Spleen (tissue), 11 donors: ENCODE data around the gene INPP4B. TPM values are rescaled to one million over a fixed set of nuclear protein-coding genes. Genes with fewer than 3 reads are reported as not detected.
A peak's percentile ranks its signal among the peaks of the same experiment; 100 is the strongest.

Experiments
- DNase-seq: peaks from one replicate; pipeline ENCODE4 v3.0.0-alpha.2; 2020
- H3K27ac ChIP-seq, 8 donors: fragments of 200-600 bp; sonication (generic) in 7 of 8; 1 replicate in 4 of 8; 2 replicates in 4 of 8; pipeline versions ENCODE4 v1.5.0 to v1.8.0; 2016 to 2021; ENCODE audit warnings: inconsistent platforms in 4 of 8, mild to moderate bottlenecking in 4 of 8, moderate library complexity in 1 of 8
- H3K27me3 ChIP-seq, 7 donors: fragments of 200-600 bp; sonication (generic) in 6 of 7; replicated peaks in 1 of 7; 1 replicate in 4 of 7; 2 replicates in 3 of 7; pipeline versions ENCODE4 v1.5.0 to v1.8.0; 2016 to 2021; ENCODE audit warnings: inconsistent platforms in 3 of 7, mild to moderate bottlenecking in 1 of 7
- H3K36me3 ChIP-seq, 6 donors: fragments of 200-600 bp; sonication (generic) in 5 of 6; 1 replicate in 4 of 6; 2 replicates in 2 of 6; pipeline versions ENCODE4 v1.5.0 to v1.8.0; 2016 to 2021; ENCODE audit warnings: inconsistent platforms in 2 of 6
- H3K4me1 ChIP-seq, 6 donors: fragments of 200-600 bp; sonication (generic) in 5 of 6; 1 replicate in 3 of 6; 2 replicates in 3 of 6; pipeline versions ENCODE4 v1.5.0 to v1.8.0; 2016 to 2021; ENCODE audit warnings: inconsistent platforms in 3 of 6
- H3K4me3 ChIP-seq, 8 donors: fragments of 200-600 bp; sonication (generic) in 7 of 8; 1 replicate in 4 of 8; 2 replicates in 4 of 8; pipeline versions ENCODE4 v1.5.0 to v1.8.0; 2016 to 2021; ENCODE audit warnings: inconsistent platforms in 4 of 8, mild to moderate bottlenecking in 4 of 8, moderate library complexity in 2 of 8
- H3K9me3 ChIP-seq, 8 donors: fragments of 200-600 bp; sonication (generic) in 7 of 8; 1 replicate in 4 of 8; 2 replicates in 4 of 8; pipeline versions ENCODE4 v1.5.0 to v1.8.0; 2016 to 2021; ENCODE audit warnings: inconsistent platforms in 4 of 8
- CTCF ChIP-seq, 11 experiments: fragments of 200-600 bp in 7 of 11; fragments of 450-650 bp in 4 of 11; sonication (generic) in 4 of 11; IDR thresholded peaks in 8 of 11; conservative IDR thresholded peaks in 3 of 11; 1 replicate in 7 of 11; 2 replicates in 4 of 11; pipeline versions ENCODE4 v1.4.0 to v1.8.0; 2016 to 2021; ENCODE audit warnings: antibody characterized with exemption in 11 of 11, inconsistent platforms in 4 of 11, mild to moderate bottlenecking in 1 of 11
- POLR2A ChIP-seq, 3 donors: fragments of 450-650 bp; IDR thresholded peaks; one replicate each; pipeline ENCODE4 v1.5.1; 2017; ENCODE audit warnings: antibody characterized with exemption in 3 of 3, mild to moderate bottlenecking in 1 of 3
- POLR2AphosphoS5 ChIP-seq, 3 donors: sonication (generic); formaldehyde crosslinking; IDR thresholded peaks; one replicate each; pipeline ENCODE4 v1.5.1; 2017; ENCODE audit warnings: antibody characterized with exemption in 3 of 3
- WGBS, 5 donors: extraction: QIAGEN DNeasy Blood & Tissue Kit in 3 of 5; methylation state at CpG; one replicate each; pipeline versions ENCODE4 v1.1.5 to v1.1.7; 2013 to 2018; 5-methylcytosine and 5-hydroxymethylcytosine counted together
- intact Hi-C: fragments of 100-400 bp; cut with DNase I; formaldehyde crosslinking; loops from one replicate; pipeline ENCODE4 v1.15.0; 2023; ENCODE audit warnings: low total_unique reads
- polyA plus RNA-seq, 3 donors: library from polyadenylated mRNA; stranded (reverse); fragments of 200-250 nt; gene quantifications; one replicate each; pipeline ENCODE4 v1.2.1, GENCODE V29; 2013
- total RNA-seq, 7 donors: library from RNA; depleted of rRNA in 3 of 7; stranded (reverse); fragments of >200 nt in 3 of 7; fragmentation: NEBNext Ultra II Directional in 4 of 7; extraction: Animal tissue kit (Norgen Biotek cat#: 25700) in 4 of 7; gene quantifications; one replicate each; pipeline versions ENCODE4 v1.1.0 to v1.2.1, GENCODE V29; 2016 to 2021
- donor health status: healthy with polysubstance abuse.
- donor health status: DM: no; HTN: no; CAD: no; lungs with moderate emphysema.
- donor health status: DM: no; HTN: no; CAD: no.
- donor health status: Bipolar disorder and iron deficiency.
- donor health status: healthy.
- donor health status: DM: no; HTN: no; CAD: no.
- donor health status: DM: yes; HTN: yes; CAD: no.

Gene INPP4B
- total and polyA plus RNA-seq, 10 donors: 0.78 to 31.6 (median 26.8) TPM

GRCh38 chr4:142705820-142706219 lies 140.3 kb downstream of the INPP4B start:
- TF ChIP-seq CTCF (IDR thresholded peaks at IDR 0.05 in 8 of 11, conservative IDR thresholded peaks at IDR 0.05 in 3 of 11) (no peak), POLR2AphosphoS5 (IDR thresholded peaks at IDR 0.05) (no peak), POLR2A (IDR thresholded peaks at IDR 0.05) (no peak)
- Histone ChIP-seq H3K4me3 (no peak overlapping the region), H3K4me1 (peaks cover 0 to 7% (median 0%) of the 10 kb centered on the region in 6 donors), H3K36me3 (no peaks in the 10 kb centered on the region), H3K27ac (peak overlapping the region in 1 of 8 donors; percentile 59), H3K9me3 (peaks cover 0 to 20% (median 4%) of the 10 kb centered on the region in 8 donors), H3K27me3 (no peaks in the 10 kb centered on the region)
- 74 to 88% (median 85%) methylated on average over 1 of the region's 1 CpG for WGBS, 5 donors
- no peak for DNase-seq
- intact Hi-C loops: no loop called here

GRCh38 chr4:142703694-142704309 lies 142.3 kb downstream of the INPP4B start:
- WGBS, 5 donors: 20 to 29% (median 23%) methylated on average over 4 of the region's 4 CpGs
- Histone ChIP-seq H3K27me3 (no peaks in the 10 kb centered on the region), H3K9me3 (peaks cover 0 to 18% (median 4%) of the 10 kb centered on the region in 8 donors), H3K4me3 (no peak overlapping the region), H3K27ac (peak overlapping the region in 6 of 8 donors; percentile 5 to 59 (median 32)), H3K36me3 (no peaks in the 10 kb centered on the region), H3K4me1 (peaks cover 0 to 7% (median 0%) of the 10 kb centered on the region in 6 donors)
- DNase-seq: no peak
- TF ChIP-seq CTCF (IDR thresholded peaks at IDR 0.05 in 8 of 11, conservative IDR thresholded peaks at IDR 0.05 in 3 of 11) (no peak), POLR2A (IDR thresholded peaks at IDR 0.05) (no peak), POLR2AphosphoS5 (IDR thresholded peaks at IDR 0.05) (peak in 1 of 3 donors; percentile 61)
- intact Hi-C loops: no loop called here

- no peak for TF ChIP-seq POLR2A (IDR thresholded peaks at IDR 0.05)
- TF ChIP-seq CTCF (IDR thresholded peaks at IDR 0.05 in 8 of 11, conservative IDR thresholded peaks at IDR 0.05 in 3 of 11): no peak
- no peak for TF ChIP-seq POLR2AphosphoS5 (IDR thresholded peaks at IDR 0.05)
- Histone ChIP-seq H3K27ac (peak overlapping the region in 5 of 8 donors; percentile 3 to 64 (median 15)), H3K4me3 (no peak overlapping the region), H3K9me3 (no peaks in the 10 kb centered on the region), H3K36me3 (no peaks in the 10 kb centered on the region), H3K27me3 (no peaks in the 10 kb centered on the region), H3K4me1 (peaks cover 0 to 7% (median 0%) of the 10 kb centered on the region in 6 donors)
- intact Hi-C loops: no loop called here
- DNase-seq: no peak
Measured at GRCh38 chr4:142701017-142701416, 145.1 kb downstream of the INPP4B start.

GRCh38 chr4:142700531-142700930 lies 145.6 kb downstream of the INPP4B start:
- TF ChIP-seq CTCF (IDR thresholded peaks at IDR 0.05 in 8 of 11, conservative IDR thresholded peaks at IDR 0.05 in 3 of 11): no peak
- TF ChIP-seq POLR2A (IDR thresholded peaks at IDR 0.05): no peak
- no peak for TF ChIP-seq POLR2AphosphoS5 (IDR thresholded peaks at IDR 0.05)
- no peaks in the 10 kb centered on the region for H3K27me3 ChIP-seq
- DNase-seq: no peak
- peaks cover 0 to 7% (median 0%) of the 10 kb centered on the region in 6 donors for H3K4me1 ChIP-seq
- H3K9me3 ChIP-seq: no peaks in the 10 kb centered on the region
- intact Hi-C loops: no loop called here
- H3K36me3 ChIP-seq: no peaks in the 10 kb centered on the region
- no peak overlapping the region for H3K4me3 ChIP-seq
- H3K27ac ChIP-seq: peak overlapping the region in 3 of 8 donors; percentile 3 to 64 (median 20)
